HUES6 (cell line): ENCODE measurements around the gene ERICH3.

Source experiments
- H3K27ac ChIP-seq: 2 replicates; pipeline ENCODE4 v1.7.0; 2013; ENCODE audit warnings: low read depth, mild to moderate bottlenecking, low read length, inconsistent platforms
- H3K27me3 ChIP-seq: 2 replicates; pipeline ENCODE4 v1.6.1; 2013; ENCODE audit warnings: low read length; ENCODE audit not compliant: control insufficient read depth, insufficient read depth
- H3K36me3 ChIP-seq: 2 replicates; pipeline ENCODE4 v1.6.1; 2013; ENCODE audit warnings: low read length; ENCODE audit not compliant: control insufficient read depth, insufficient read depth
- H3K4me1 ChIP-seq: 2 replicates; pipeline ENCODE4 v1.6.1; 2013; ENCODE audit warnings: low read length; ENCODE audit not compliant: control insufficient read depth, insufficient read depth
- H3K4me3 ChIP-seq: 2 replicates; pipeline ENCODE4 v1.5.1; 2013; ENCODE audit warnings: low read depth, low read length
- H3K9ac ChIP-seq: one replicate; pipeline ENCODE4 v1.6.1; 2013; ENCODE audit warnings: mild to moderate bottlenecking, low read length
- H3K9me3 ChIP-seq: 2 replicates; pipeline ENCODE4 v1.6.1; 2013; ENCODE audit warnings: low read depth, low read length; ENCODE audit not compliant: control insufficient read depth, insufficient read depth

The ERICH3 gene

GRCh38 chr1:74545821-74546220, 127.8 kb downstream of the ERICH3 start:
- H3K27ac ChIP-seq, result no peak overlapping the region
- H3K4me3 ChIP-seq, result no peak overlapping the region
- H3K36me3 ChIP-seq, result no peaks in the 10 kb centered on the region
- H3K9ac ChIP-seq, result no peak overlapping the region
- no peaks in the 10 kb centered on the region for H3K4me1 ChIP-seq
- H3K27me3 ChIP-seq, result no peaks in the 10 kb centered on the region
- H3K9me3 ChIP-seq, result no peaks in the 10 kb centered on the region

- Histone ChIP-seq H3K27ac (no peak overlapping the region), H3K36me3 (no peaks in the 10 kb centered on the region), H3K27me3 (no peaks in the 10 kb centered on the region), H3K9ac (no peak overlapping the region), H3K9me3 (no peaks in the 10 kb centered on the region), H3K4me3 (no peak overlapping the region), H3K4me1 (no peaks in the 10 kb centered on the region)
Measured at GRCh38 chr1:74534241-74534640, 139.4 kb downstream of the ERICH3 start.

GRCh38 chr1:74531796-74532195, 141.8 kb downstream of the ERICH3 start:
- no peaks in the 10 kb centered on the region for H3K4me1 ChIP-seq
- H3K27me3 ChIP-seq, result no peaks in the 10 kb centered on the region
- no peaks in the 10 kb centered on the region for H3K36me3 ChIP-seq
- H3K4me3 ChIP-seq, result no peak overlapping the region
- H3K9me3 ChIP-seq, result no peaks in the 10 kb centered on the region
- no peak overlapping the region for H3K27ac ChIP-seq
- no peak overlapping the region for H3K9ac ChIP-seq

GRCh38 chr1:74530892-74531291, 142.7 kb downstream of the ERICH3 start:
- Histone ChIP-seq H3K9ac (no peak overlapping the region), H3K4me1 (0 out of 2 replicates have a peak, but pooled peaks cover 2% of the 10 kb centered on the region), H3K36me3 (no peaks in the 10 kb centered on the region), H3K27me3 (no peaks in the 10 kb centered on the region), H3K4me3 (no peak overlapping the region), H3K9me3 (no peaks in the 10 kb centered on the region), H3K27ac (no peak overlapping the region)

- Histone ChIP-seq H3K4me3 (no peak overlapping the region), H3K36me3 (no peaks in the 10 kb centered on the region), H3K27me3 (no peaks in the 10 kb centered on the region), H3K9me3 (no peaks in the 10 kb centered on the region), H3K4me1 (peaks cover 23% of the 10 kb centered on the region), H3K27ac (no peak overlapping the region), H3K9ac (no peak overlapping the region)
Measured at GRCh38 chr1:74528123-74528522, 145.5 kb downstream of the ERICH3 start.

GRCh38 chr1:74526708-74527107, 146.9 kb downstream of the ERICH3 start:
- Histone ChIP-seq H3K4me3 (no peak overlapping the region), H3K4me1 (peaks cover 37% of the 10 kb centered on the region), H3K27me3 (no peaks in the 10 kb centered on the region), H3K36me3 (no peaks in the 10 kb centered on the region), H3K9ac (no peak overlapping the region), H3K27ac (no peak overlapping the region), H3K9me3 (no peaks in the 10 kb centered on the region)

GRCh38 chr1:74523873-74524480, 149.6 kb downstream of the ERICH3 start:
- no peak overlapping the region for H3K4me3 ChIP-seq
- no peak overlapping the region for H3K27ac ChIP-seq
- H3K9ac ChIP-seq, result no peak overlapping the region
- H3K9me3 ChIP-seq, result no peaks in the 10 kb centered on the region
- H3K4me1 ChIP-seq, result peaks cover 40% of the 10 kb centered on the region
- H3K27me3 ChIP-seq, result no peaks in the 10 kb centered on the region
- no peaks in the 10 kb centered on the region for H3K36me3 ChIP-seq

GRCh38 chr1:74522148-74522547, 151.4 kb downstream of the ERICH3 start:
- Histone ChIP-seq H3K4me3 (peak overlapping the region; percentile 29), H3K9me3 (no peaks in the 10 kb centered on the region), H3K4me1 (peaks cover 40% of the 10 kb centered on the region), H3K9ac (peak overlapping the region; percentile 15), H3K27ac (peak overlapping the region; percentile 44), H3K36me3 (no peaks in the 10 kb centered on the region), H3K27me3 (no peaks in the 10 kb centered on the region)
